Trophoblast cell (in vitro differentiated cells and primary cell): ENCODE data around the gene MEPE.

Source experiments
- DNase-seq, 2 donors: peaks; one replicate each; pipeline ENCODE4 v3.0.0-alpha.2; 2016
- H2AFZ ChIP-seq: 2 replicates; pipeline ENCODE4 v1.6.1; 2013; ENCODE audit warnings: low read length, moderate library complexity, mild to moderate bottlenecking; ENCODE audit not compliant: insufficient read depth, poor library complexity
- H2AK5ac ChIP-seq: 2 replicates; pipeline ENCODE4 v1.6.1; 2013; ENCODE audit warnings: mild to moderate bottlenecking, low read length
- H2BK120ac ChIP-seq: 2 replicates; pipeline ENCODE4 v1.6.1; 2013; ENCODE audit warnings: low read length, mild to moderate bottlenecking, moderate library complexity; ENCODE audit not compliant: insufficient read depth, poor library complexity
- H2BK12ac ChIP-seq: 2 replicates; pipeline ENCODE4 v1.6.1; 2013; ENCODE audit warnings: mild to moderate bottlenecking, low read length, moderate library complexity
- H2BK5ac ChIP-seq: 2 replicates; pipeline ENCODE4 v1.6.1; 2013; ENCODE audit warnings: low read length, low read depth, moderate library complexity, mild to moderate bottlenecking; ENCODE audit not compliant: poor library complexity
- H3K14ac ChIP-seq: 2 replicates; pipeline ENCODE4 v1.6.1; 2013; ENCODE audit warnings: mild to moderate bottlenecking, low read length
- H3K18ac ChIP-seq: 2 replicates; pipeline ENCODE4 v1.6.1; 2013; ENCODE audit warnings: mild to moderate bottlenecking, low read length
- H3K23ac ChIP-seq: 2 replicates; pipeline ENCODE4 v1.6.1; 2013; ENCODE audit warnings: low read length
- H3K27ac ChIP-seq: 2 replicates; pipeline ENCODE4 v1.5.1; 2013; ENCODE audit warnings: low read depth, mild to moderate bottlenecking, inconsistent platforms, low read length, moderate library complexity
- H3K27me3 ChIP-seq: 2 replicates; pipeline ENCODE4 v1.6.1; 2013; ENCODE audit warnings: inconsistent platforms, mild to moderate bottlenecking, low read length, moderate library complexity; ENCODE audit not compliant: insufficient read depth
- H3K36me3 ChIP-seq, 2 experiments: 1 replicate in 1 of 2; 2 replicates in 1 of 2; pipeline ENCODE4 v1.6.1; 2013; ENCODE audit warnings: low read length in 2 of 2, mild to moderate bottlenecking in 2 of 2, moderate library complexity in 1 of 2; ENCODE audit not compliant: insufficient read depth in 2 of 2, control insufficient read depth in 1 of 2
- H3K4ac ChIP-seq: 2 replicates; pipeline ENCODE4 v1.6.1; 2013; ENCODE audit warnings: low read depth, mild to moderate bottlenecking, low read length, moderate library complexity
- H3K4me1 ChIP-seq, 2 experiments: 1 replicate in 1 of 2; 2 replicates in 1 of 2; pipeline ENCODE4 v1.6.1; 2013; ENCODE audit warnings: low read length in 2 of 2, mild to moderate bottlenecking in 2 of 2, moderate library complexity in 1 of 2; ENCODE audit not compliant: insufficient read depth in 2 of 2, control insufficient read depth in 1 of 2
- H3K4me2 ChIP-seq: 2 replicates; pipeline ENCODE4 v1.6.1; 2013; ENCODE audit warnings: inconsistent platforms, mild to moderate bottlenecking, low read length, moderate library complexity
- H3K4me3 ChIP-seq: 2 replicates; pipeline ENCODE4 v1.5.1; 2013; ENCODE audit warnings: mild to moderate bottlenecking, low read depth, low read length, inconsistent platforms
- H3K79me1 ChIP-seq: one replicate; pipeline ENCODE4 v1.6.1; 2013; ENCODE audit warnings: low read length
- H3K79me2 ChIP-seq: 2 replicates; pipeline ENCODE4 v1.6.1; 2013; ENCODE audit warnings: low read length, mild to moderate bottlenecking; ENCODE audit not compliant: control insufficient read depth, insufficient read depth, poor library complexity
- H3K9ac ChIP-seq: 2 replicates; pipeline ENCODE4 v1.6.1; 2013; ENCODE audit warnings: mild to moderate bottlenecking, low read length
- H3K9me3 ChIP-seq: 2 replicates; pipeline ENCODE4 v1.6.1; 2013; ENCODE audit warnings: low read depth, mild to moderate bottlenecking, control low read depth, inconsistent platforms, low read length; ENCODE audit not compliant: insufficient read depth
- H4K12ac ChIP-seq: 2 replicates; pipeline ENCODE4 v1.6.1; 2013; ENCODE audit warnings: low read depth, mild to moderate bottlenecking, low read length, moderate library complexity
- H4K8ac ChIP-seq: 2 replicates; pipeline ENCODE4 v1.6.1; 2013; ENCODE audit warnings: low read depth, mild to moderate bottlenecking, low read length, moderate library complexity
- H4K91ac ChIP-seq: one replicate; pipeline ENCODE4 v1.6.1; 2013; ENCODE audit warnings: low read depth, mild to moderate bottlenecking, low read length, moderate library complexity
- WGBS: extraction: QIAGEN DNeasy Blood & Tissue Kit; methylation state at CpG from one replicate; pipeline ENCODE4 v1.1.7; 2013; ENCODE audit warnings: missing lambda C conversion rate; ENCODE audit not compliant: insufficient read length, insufficient coverage; ENCODE audit errors: extremely low coverage; 5-methylcytosine and 5-hydroxymethylcytosine counted together

The MEPE gene

DNA sequence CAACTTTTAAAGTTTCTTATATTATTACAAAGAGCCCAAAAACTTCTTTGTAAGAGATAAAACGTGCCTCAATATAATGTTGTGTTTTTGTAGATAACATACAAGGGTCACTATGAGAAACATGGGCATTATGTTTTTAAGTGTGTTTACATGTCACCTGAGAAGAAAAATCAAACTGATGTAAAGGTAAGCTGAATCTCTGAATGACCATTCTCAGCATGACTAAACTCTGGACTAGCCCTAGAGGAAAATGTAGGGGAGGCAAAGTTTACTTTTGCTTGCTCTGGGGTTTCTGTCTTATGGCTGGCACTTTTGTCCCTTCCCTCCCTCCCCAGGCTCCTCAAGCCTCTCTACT lies 6.8 kb downstream of the MEPE start:
- Histone ChIP-seq H3K18ac (no peak overlapping the region), H2AFZ (no peak overlapping the region), H3K9ac (no peak overlapping the region), H3K4me3 (no peak overlapping the region), H3K9me3 (no peaks in the 10 kb centered on the region), H3K14ac (no peak overlapping the region), H3K4me1 (no peaks in the 10 kb centered on the region), H4K12ac (no peak overlapping the region), H2BK120ac (no peak overlapping the region), H4K8ac (no peak overlapping the region), H3K27ac (no peak overlapping the region), H2AK5ac (no peak overlapping the region), H2BK12ac (no peak overlapping the region), H4K91ac (no peak overlapping the region), H3K4me2 (no peak overlapping the region), H3K36me3 (no peaks in the 10 kb centered on the region), H3K4ac (no peak overlapping the region), H3K23ac (no peak overlapping the region), H2BK5ac (no peak overlapping the region), H3K27me3 (no peaks in the 10 kb centered on the region), H3K79me2 (no peaks in the 10 kb centered on the region), H3K79me1 (no peaks in the 10 kb centered on the region)
- WGBS, result no CpG with 5 or more reads among the region's 1 CpG
- no peak for DNase-seq

DNA sequence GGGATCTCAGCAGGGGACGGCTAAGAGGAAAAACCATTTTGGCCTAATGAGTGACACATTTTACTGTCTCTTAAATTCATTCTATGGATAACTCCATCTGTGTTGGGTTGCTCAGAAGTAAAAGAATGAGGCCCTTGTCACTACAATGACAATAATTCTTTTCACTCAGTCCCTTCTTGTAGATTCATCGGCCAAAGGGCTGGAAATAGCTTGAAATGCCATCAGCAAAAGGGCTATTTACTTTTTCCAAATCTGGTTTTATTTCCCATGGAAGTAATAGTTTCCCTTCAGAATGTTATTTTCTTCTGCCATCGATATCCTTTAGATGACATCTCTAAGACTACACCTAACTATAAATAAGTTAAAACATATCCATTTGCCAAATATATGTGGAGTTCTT lies 7.4 kb downstream of the MEPE start:
- Histone ChIP-seq H3K79me1 (no peaks in the 10 kb centered on the region), H3K23ac (no peak overlapping the region)

DNA sequence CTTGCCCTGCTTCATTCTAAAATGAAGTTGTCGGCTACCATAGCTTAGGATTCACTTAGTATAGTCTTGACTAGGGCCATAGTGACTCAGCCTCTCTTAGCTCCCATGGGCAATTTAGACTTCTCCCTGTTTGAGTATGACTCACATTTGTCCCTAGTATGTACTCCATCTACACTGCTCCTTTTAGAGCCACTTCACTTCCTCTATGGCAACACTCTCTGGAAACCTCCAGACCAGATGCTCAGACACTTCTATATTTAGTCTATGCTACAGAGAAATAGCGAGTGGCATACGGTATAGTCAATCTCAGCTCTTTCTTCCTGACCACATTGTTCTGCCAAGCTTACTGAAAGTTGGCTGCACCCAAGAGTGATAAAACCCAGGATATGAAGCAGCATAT lies 11.2 kb downstream of the MEPE start:
- Histone ChIP-seq H3K9me3 (no peaks in the 10 kb centered on the region), H4K12ac (no peak overlapping the region), H3K9ac (no peak overlapping the region), H3K18ac (no peak overlapping the region), H3K36me3 (no peaks in the 10 kb centered on the region), H3K79me1 (no peaks in the 10 kb centered on the region), H2BK5ac (no peak overlapping the region), H2AFZ (no peak overlapping the region), H2BK12ac (no peak overlapping the region), H3K14ac (no peak overlapping the region), H4K8ac (no peak overlapping the region), H3K4me3 (no peak overlapping the region), H3K4ac (no peak overlapping the region), H3K27me3 (no peaks in the 10 kb centered on the region), H4K91ac (no peak overlapping the region), H3K79me2 (no peaks in the 10 kb centered on the region), H2BK120ac (no peak overlapping the region), H3K4me2 (no peak overlapping the region), H3K23ac (no peak overlapping the region), H3K27ac (no peak overlapping the region), H2AK5ac (no peak overlapping the region), H3K4me1 (no peaks in the 10 kb centered on the region)
- no CpG with 5 or more reads among the region's 3 CpGs for WGBS
- peak; percentile 18 to 62 for DNase-seq

More for the DNA sequence above, 7.4 kb downstream of the MEPE start:
- Histone ChIP-seq H2AFZ (no peak overlapping the region), H3K18ac (no peak overlapping the region), H3K4me3 (no peak overlapping the region), H2BK120ac (no peak overlapping the region), H3K4ac (no peak overlapping the region), H4K12ac (no peak overlapping the region), H3K4me1 (no peaks in the 10 kb centered on the region), H2BK5ac (no peak overlapping the region), H3K79me2 (no peaks in the 10 kb centered on the region), H4K91ac (no peak overlapping the region), H3K36me3 (no peaks in the 10 kb centered on the region), H4K8ac (no peak overlapping the region), H3K9ac (no peak overlapping the region), H2AK5ac (no peak overlapping the region), H3K14ac (no peak overlapping the region), H3K4me2 (no peak overlapping the region), H3K9me3 (no peaks in the 10 kb centered on the region), H3K27me3 (no peaks in the 10 kb centered on the region), H2BK12ac (no peak overlapping the region), H3K27ac (no peak overlapping the region)
- no peak for DNase-seq
- WGBS, result no CpG with 5 or more reads among the region's 3 CpGs

DNA sequence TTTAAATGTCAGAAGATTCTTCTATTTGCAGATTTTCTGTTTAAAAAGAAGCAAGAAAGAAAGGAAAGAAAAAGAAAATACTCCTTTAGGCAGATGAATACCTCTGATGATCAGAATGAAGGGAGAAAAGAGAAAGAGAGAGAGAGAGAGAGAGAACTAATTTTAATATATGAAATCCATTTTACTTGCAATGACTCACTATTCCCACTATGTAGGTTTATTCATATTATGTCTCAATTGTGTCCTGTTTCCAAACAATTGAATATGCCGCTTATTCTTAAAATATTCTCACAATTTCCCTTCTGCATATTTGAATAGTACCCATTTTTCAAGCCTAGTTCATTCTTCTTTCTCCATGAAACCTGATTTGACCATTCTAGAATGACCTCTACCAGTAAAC lies 11.7 kb downstream of the MEPE start:
- H3K14ac ChIP-seq, result no peak overlapping the region
- no peak overlapping the region for H3K4ac ChIP-seq
- H4K91ac ChIP-seq, result no peak overlapping the region
- no peak overlapping the region for H2BK120ac ChIP-seq
- peak in 1 of 2 donors; percentile 14 for DNase-seq
- H2BK5ac ChIP-seq, result no peak overlapping the region
- no peak overlapping the region for H2BK12ac ChIP-seq
- H2AK5ac ChIP-seq, result no peak overlapping the region
- H3K79me2 ChIP-seq, result no peaks in the 10 kb centered on the region
- no peak overlapping the region for H3K23ac ChIP-seq
- no peak overlapping the region for H4K8ac ChIP-seq
- no peaks in the 10 kb centered on the region for H3K36me3 ChIP-seq
- no peak overlapping the region for H3K4me3 ChIP-seq
- no peaks in the 10 kb centered on the region for H3K27me3 ChIP-seq
- whole genome bisulfite sequencing, result no CpG with 5 or more reads among the region's 1 CpG
- no peak overlapping the region for H3K9ac ChIP-seq
- no peaks in the 10 kb centered on the region for H3K79me1 ChIP-seq
- no peak overlapping the region for H2AFZ ChIP-seq
- H3K27ac ChIP-seq, result no peak overlapping the region
- no peaks in the 10 kb centered on the region for H3K9me3 ChIP-seq
- no peak overlapping the region for H3K18ac ChIP-seq
- no peaks in the 10 kb centered on the region for H3K4me1 ChIP-seq
- no peak overlapping the region for H3K4me2 ChIP-seq
- no peak overlapping the region for H4K12ac ChIP-seq
